Epithelial cell of proximal tubule (primary cell): ENCODE measurements around the gene HMOX1. TPM values are rescaled to one million over a fixed set of nuclear protein-coding genes. Genes with fewer than 3 reads are reported as not detected.

ENCODE experiments used
- DNase-seq: peaks from one replicate; pipeline ENCODE4 v3.0.0-alpha.2; 2011; ENCODE audit warnings: low read depth
- H3K4me3 ChIP-seq: 2 replicates; pipeline ENCODE4 v1.5.1; 2011; ENCODE audit warnings: low read depth, mild to moderate bottlenecking, low read length
- CTCF ChIP-seq: conservative IDR thresholded peaks from 2 replicates; pipeline ENCODE4 v1.5.1; 2012; ENCODE audit warnings: low read depth, mild to moderate bottlenecking, low read length
- total RNA-seq: library from RNA; depleted of rRNA; stranded (reverse); fragments of >200 nt; gene quantifications from 2 replicates; pipeline ENCODE4 v1.2.3, GENCODE V29; 2015

Gene HMOX1
- total RNA-seq, 1 donor from 2014 or later, result 21.8 TPM

- no peak for DNase-seq
- no peak for TF ChIP-seq CTCF
- no peak overlapping the region for H3K4me3 ChIP-seq
Measured at GRCh38 chr22:35346596-35347220, 34.2 kb upstream of the HMOX1 start.

DNA sequence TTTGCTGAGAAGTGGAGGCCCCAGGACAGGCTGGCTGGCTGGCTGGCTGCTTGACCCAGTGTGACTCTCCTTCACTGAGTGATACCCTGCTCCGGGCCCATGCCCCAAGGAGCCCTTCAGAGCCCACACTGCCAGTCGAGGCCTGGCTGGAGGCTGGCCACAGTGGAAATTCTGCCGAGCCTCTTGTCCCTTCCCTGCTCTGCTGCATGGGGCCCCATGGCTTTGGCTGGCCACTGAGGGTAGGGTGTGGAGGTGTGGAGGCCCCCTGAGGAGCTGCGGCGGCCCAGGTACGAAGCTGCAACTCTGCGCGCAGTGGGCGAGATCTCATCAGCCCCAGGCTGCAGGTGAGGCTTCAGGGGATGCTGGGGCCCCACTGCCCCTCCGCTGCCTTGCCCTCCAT is 33.4 kb upstream of the HMOX1 start:
- no peak overlapping the region for H3K4me3 ChIP-seq
- no peak for TF ChIP-seq CTCF
- DNase-seq, result no peak

- H3K4me3 ChIP-seq, result no peak overlapping the region
Measured at GRCh38 chr22:35348026-35348590, 32.8 kb upstream of the HMOX1 start.

GRCh38 chr22:35348703-35349102 is 32.2 kb upstream of the HMOX1 start:
- no peak for DNase-seq
- no peak for TF ChIP-seq CTCF
- no peak overlapping the region for H3K4me3 ChIP-seq

More at GRCh38 chr22:35348026-35348590, 32.8 kb upstream of the HMOX1 start:
- no peak for DNase-seq
- TF ChIP-seq CTCF, result no peak

DNA sequence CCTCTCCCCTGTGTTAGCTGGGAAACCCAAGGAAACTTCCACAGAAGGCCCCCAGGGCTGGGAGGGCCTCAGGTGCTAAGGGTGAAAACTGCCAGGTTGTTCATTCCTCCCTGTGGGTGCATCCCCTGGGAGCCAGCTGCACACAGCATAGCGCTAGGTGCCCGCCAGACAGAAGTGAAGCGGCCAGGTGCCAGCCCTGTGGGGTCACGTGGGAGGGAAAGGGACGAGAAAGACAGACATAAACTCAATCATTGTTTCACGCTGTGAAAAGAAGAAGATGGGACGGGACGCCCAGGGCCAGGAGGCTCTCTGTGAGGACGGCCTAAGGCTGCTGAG is 31.6 kb upstream of the HMOX1 start:
- TF ChIP-seq CTCF, result no peak
- DNase-seq, result no peak
- no peak overlapping the region for H3K4me3 ChIP-seq

DNA sequence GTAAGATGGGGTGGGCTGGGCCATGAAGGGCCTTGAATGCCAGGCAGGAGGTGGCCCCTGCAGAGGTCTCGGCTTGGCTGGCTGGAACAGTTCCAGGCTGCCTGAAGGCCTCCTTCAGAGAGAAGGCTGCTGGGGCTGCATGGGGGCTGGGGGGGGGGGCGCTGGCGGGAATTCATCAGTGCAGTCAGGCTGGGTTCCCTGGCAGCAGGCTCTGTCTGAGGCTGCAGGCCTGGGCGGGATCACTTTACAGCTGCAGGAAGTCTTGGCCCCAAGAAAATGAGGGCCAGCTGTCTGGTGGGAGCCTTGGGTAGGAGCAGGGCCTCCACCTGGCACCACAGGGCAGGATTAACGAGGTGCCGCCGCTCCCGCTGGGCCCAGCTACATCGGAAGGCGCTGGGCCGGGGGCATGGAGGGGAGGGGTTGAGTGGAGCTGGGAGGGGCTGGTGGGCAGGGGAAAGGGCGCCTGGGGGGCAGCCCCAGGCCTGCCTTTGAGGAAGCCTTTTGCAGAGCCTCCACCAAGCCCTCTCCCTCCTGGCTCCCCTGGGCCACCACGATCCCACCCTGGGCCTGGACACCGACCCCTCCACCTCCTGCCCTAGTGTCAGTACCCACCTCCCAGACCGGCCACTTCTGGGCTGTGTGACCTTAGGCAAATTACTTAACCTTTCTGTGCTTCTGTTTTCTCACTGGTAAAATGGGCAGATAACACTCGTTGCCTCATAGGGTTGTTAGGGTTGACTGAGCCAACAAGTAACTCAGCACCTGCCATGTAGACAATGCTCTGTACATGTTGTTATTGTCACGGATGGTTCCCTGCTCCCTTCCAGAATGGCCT is 31.0 kb upstream of the HMOX1 start:
- TF ChIP-seq CTCF, result no peak
- DNase-seq, result no peak
- H3K4me3 ChIP-seq, result no peak overlapping the region
